ENCODE data around the gene RYR2. TPM values are rescaled to one million over a fixed set of nuclear protein-coding genes. Genes with fewer than 3 reads are reported as not detected.

RYR2 gene
- total RNA-seq, 1 experiment from 2014 or later: 4.0 TPM

DNA sequence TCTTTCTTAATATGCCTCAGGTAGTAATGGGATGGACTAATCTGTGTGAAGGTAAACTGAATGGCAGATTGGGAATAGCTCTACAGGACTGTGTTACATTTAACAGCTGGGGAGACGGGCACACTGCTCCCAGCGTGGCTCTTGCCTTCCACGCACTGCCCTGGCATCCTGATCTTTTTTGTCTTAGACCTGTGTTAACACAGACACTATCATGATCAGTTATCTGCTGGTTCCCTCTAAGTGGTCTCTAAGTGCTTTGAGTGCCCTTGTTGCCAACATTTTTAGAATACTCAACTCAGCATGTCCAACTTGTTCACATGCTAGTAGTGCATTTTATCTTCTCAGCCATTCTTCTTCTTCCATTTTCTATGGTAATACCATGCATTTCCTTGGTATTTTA is 208.1 kb downstream of the RYR2 start:
- intact Hi-C loops (cut with micrococcal nuclease): no loop called here
- Mint-ChIP-seq H3K9me3 (ENCODE audit: unreplicated experiment) (no peaks in the 10 kb centered on the region), H3K27ac (ENCODE audit: low read depth, unreplicated experiment) (no peak overlapping the region), H3K4me1 (ENCODE audit: insufficient read depth, unreplicated experiment) (no peaks in the 10 kb centered on the region), H3K36me3 (ENCODE audit: insufficient read depth, unreplicated experiment) (no peaks in the 10 kb centered on the region), H3K27me3 (ENCODE audit: insufficient read depth, unreplicated experiment) (peaks cover 21% of the 10 kb centered on the region), H3K4me3 (ENCODE audit: unreplicated experiment) (no peak overlapping the region)
- TF ChIP-seq CTCF (IDR thresholded peaks at IDR 0.05; ENCODE audit: unreplicated experiment): no peak
- no peak for DNase-seq (ENCODE audit: unreplicated experiment)
- no TSS peak for BruUV-seq (replicated peaks)
- ChIA-PET POLR2A (interaction anchor here (0.6 kb wide), 1 partner anchor 22 kb away, joined by 3 read pairs; no protein-coding TSS in a partner anchor), CTCF (interaction anchor here (0.9 kb wide), 1 partner anchor 79 kb away, joined by 3 read pairs; no protein-coding TSS in a partner anchor)

GRCh38 chr1:237255071-237255470 is 213.1 kb downstream of the RYR2 start:
- ChIA-PET CTCF (no interaction called here), POLR2A (interaction anchor here (0.6 kb wide), 1 partner anchor 495 kb away, joined by 4 read pairs; no protein-coding TSS in a partner anchor)
- Mint-ChIP-seq H3K36me3 (ENCODE audit: insufficient read depth, unreplicated experiment) (no peaks in the 10 kb centered on the region), H3K9me3 (ENCODE audit: unreplicated experiment) (no peaks in the 10 kb centered on the region), H3K27me3 (ENCODE audit: insufficient read depth, unreplicated experiment) (peaks cover 32% of the 10 kb centered on the region), H3K4me1 (ENCODE audit: insufficient read depth, unreplicated experiment) (no peaks in the 10 kb centered on the region), H3K4me3 (ENCODE audit: unreplicated experiment) (no peak overlapping the region), H3K27ac (ENCODE audit: low read depth, unreplicated experiment) (no peak overlapping the region)
- TF ChIP-seq CTCF (IDR thresholded peaks at IDR 0.05; ENCODE audit: unreplicated experiment): no peak
- no TSS peak for BruUV-seq (replicated peaks)
- DNase-seq (ENCODE audit: unreplicated experiment): no peak
- intact Hi-C loops (cut with micrococcal nuclease): no loop called here

GRCh38 chr1:237258871-237259270 is 216.9 kb downstream of the RYR2 start:
- Mint-ChIP-seq H3K36me3 (ENCODE audit: insufficient read depth, unreplicated experiment) (no peaks in the 10 kb centered on the region), H3K27me3 (ENCODE audit: insufficient read depth, unreplicated experiment) (peaks cover 44% of the 10 kb centered on the region), H3K27ac (ENCODE audit: low read depth, unreplicated experiment) (no peak overlapping the region), H3K9me3 (ENCODE audit: unreplicated experiment) (no peaks in the 10 kb centered on the region), H3K4me3 (ENCODE audit: unreplicated experiment) (no peak overlapping the region), H3K4me1 (ENCODE audit: insufficient read depth, unreplicated experiment) (no peaks in the 10 kb centered on the region)
- BruUV-seq (replicated peaks): no TSS peak
- intact Hi-C loops (cut with micrococcal nuclease): no loop called here
- DNase-seq (ENCODE audit: unreplicated experiment): peak; percentile 33
- CTCF ChIA-PET: interaction anchor here (0.6 kb wide), 1 partner anchor 115 kb away, joined by 3 read pairs; no protein-coding TSS in a partner anchor
- no peak for TF ChIP-seq CTCF (IDR thresholded peaks at IDR 0.05; ENCODE audit: unreplicated experiment)
- POLR2A ChIA-PET: interaction anchor here (0.6 kb wide), 1 partner anchor 518 kb away, joined by 3 read pairs; no protein-coding TSS in a partner anchor

DNA sequence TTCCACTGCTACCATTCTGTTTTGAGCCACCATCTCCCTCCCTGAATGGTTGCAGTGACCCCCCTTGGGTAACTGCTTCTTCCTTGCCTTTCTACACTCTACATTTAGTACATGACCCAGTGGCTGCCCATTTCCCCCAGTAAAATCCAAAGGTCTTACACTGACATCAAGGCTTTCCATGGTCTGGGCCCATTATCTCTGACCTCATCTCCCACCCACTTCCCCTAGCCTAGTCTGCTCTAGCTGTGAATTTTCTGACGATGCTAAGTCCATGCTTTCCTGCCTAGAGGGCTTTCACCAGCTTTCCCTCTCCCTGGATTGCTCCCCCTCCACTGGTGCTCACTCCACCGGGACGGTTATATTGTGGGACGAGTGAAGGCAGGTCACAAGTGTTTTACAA is 219.2 kb downstream of the RYR2 start:
- no peak for TF ChIP-seq CTCF (IDR thresholded peaks at IDR 0.05; ENCODE audit: unreplicated experiment)
- Mint-ChIP-seq H3K27ac (ENCODE audit: low read depth, unreplicated experiment) (no peak overlapping the region), H3K27me3 (ENCODE audit: insufficient read depth, unreplicated experiment) (peaks cover 48% of the 10 kb centered on the region), H3K4me1 (ENCODE audit: insufficient read depth, unreplicated experiment) (no peaks in the 10 kb centered on the region), H3K4me3 (ENCODE audit: unreplicated experiment) (no peak overlapping the region), H3K36me3 (ENCODE audit: insufficient read depth, unreplicated experiment) (no peaks in the 10 kb centered on the region), H3K9me3 (ENCODE audit: unreplicated experiment) (no peaks in the 10 kb centered on the region)
- intact Hi-C loops (cut with micrococcal nuclease): no loop called here
- no TSS peak for BruUV-seq (replicated peaks)
- ChIA-PET CTCF (interaction anchor here (0.6 kb wide), 1 partner anchor 8 kb away, joined by 4 read pairs; no protein-coding TSS in a partner anchor), POLR2A (no interaction called here)
- no peak for DNase-seq (ENCODE audit: unreplicated experiment)

All from MCF 10A (cell line).